SK-N-SH (cell line): ENCODE results near the gene NOXA1. TPM values are rescaled to one million over a fixed set of nuclear protein-coding genes. Genes with fewer than 3 reads are reported as not detected.

Source experiments
- CTCF ChIA-PET: fragments of 300-600, 350-600 bp; formaldehyde crosslinking; extraction: SDS; loops from one replicate; lab custom pipeline; 2021; lab: Yijun Ruan, JAX
- POLR2A ChIA-PET: fragments of 350-600 bp; sonication (Branson Sonifier 250); formaldehyde crosslinking; extraction: SDS; loops from one replicate; lab custom pipeline; 2020; ENCODE audit warnings: antibody characterized with exemption, inconsistent platforms; lab: Yijun Ruan, JAX
- DNase-seq: peaks from one replicate; pipeline ENCODE4 v3.0.0; 2012
- H2AFZ ChIP-seq: fragments of 200-600 bp; sonication (generic); 2 replicates; pipeline ENCODE4 v1.8.1; 2016; ENCODE audit warnings: antibody characterized with exemption, mild to moderate bottlenecking, low read depth
- H3F3A ChIP-seq: fragments of 200-600 bp; sonication (generic); replicated peaks from 2 replicates; pipeline ENCODE3; 2016; ENCODE audit warnings: antibody characterized with exemption, mild to moderate bottlenecking; ENCODE audit not compliant: insufficient read depth
- H3K27ac ChIP-seq, 2 experiments: fragments of 200-500 bp in 1 of 2; fragments of 200-600 bp in 1 of 2; sonication (Bioruptor generic) in 1 of 2; sonication (generic), shearing (Covaris generic) in 1 of 2; 2 replicates each; pipeline versions ENCODE4 v1.5.1 to v1.6.1; 2014 to 2016; ENCODE audit warnings: low read depth in 2 of 2, inconsistent platforms in 1 of 2, low read length in 1 of 2, mild to moderate bottlenecking in 1 of 2, mixed read lengths in 1 of 2
- H3K27me3 ChIP-seq: fragments of 200-600 bp; sonication (generic), shearing (Covaris generic); 2 replicates; pipeline ENCODE4 v1.6.1; 2016; ENCODE audit warnings: mixed run types; ENCODE audit not compliant: insufficient read depth
- H3K36me3 ChIP-seq, 2 experiments: fragments of 200-500 bp in 1 of 2; fragments of 200-600 bp in 1 of 2; sonication (Bioruptor generic) in 1 of 2; sonication (generic) in 1 of 2; replicated peaks in 1 of 2; 2 replicates each; pipeline versions ENCODE3 to v1.5.1; 2014 to 2016; ENCODE audit warnings: low read length in 1 of 2, mild to moderate bottlenecking in 1 of 2; ENCODE audit not compliant: insufficient read depth in 2 of 2, control insufficient read depth in 1 of 2
- H3K4me1 ChIP-seq, 2 experiments: fragments of 200-500 bp in 1 of 2; fragments of 200-600 bp in 1 of 2; sonication (Bioruptor generic) in 1 of 2; sonication (generic), shearing (Covaris generic) in 1 of 2; 2 replicates each; pipeline versions ENCODE4 v1.5.1 to v1.6.1; 2014 to 2016; ENCODE audit warnings: low read depth in 1 of 2, low read length in 1 of 2, mixed run types in 1 of 2; ENCODE audit not compliant: insufficient read depth in 2 of 2, control insufficient read depth in 1 of 2
- H3K4me2 ChIP-seq: fragments of 200-600 bp; sonication (generic), shearing (Covaris generic); 2 replicates; pipeline ENCODE4 v1.6.1; 2017; ENCODE audit warnings: mixed run types
- H3K4me3 ChIP-seq, 2 experiments: fragments of 200-500 bp in 1 of 2; fragments of 200-600 bp in 1 of 2; sonication (Bioruptor generic) in 1 of 2; sonication (generic), shearing (Covaris generic) in 1 of 2; 2 replicates each; pipeline versions ENCODE4 v1.5.1 to v1.8.1; 2014 to 2016; ENCODE audit warnings: low read depth in 2 of 2, inconsistent platforms in 1 of 2, low read length in 1 of 2, mild to moderate bottlenecking in 1 of 2, mixed read lengths in 1 of 2, moderate library complexity in 1 of 2
- H3K79me2 ChIP-seq: fragments of 200-600 bp; sonication (generic); 2 replicates; pipeline ENCODE4 v1.8.1; 2017; ENCODE audit warnings: mild to moderate bottlenecking; ENCODE audit not compliant: insufficient read depth
- H3K9ac ChIP-seq: fragments of 200-600 bp; sonication (generic); 2 replicates; pipeline ENCODE4 v1.6.1; 2017; ENCODE audit warnings: mixed run types
- H3K9me2 ChIP-seq: fragments of 200-600 bp; sonication (generic); 2 replicates; pipeline ENCODE4 v1.6.1; 2017; ENCODE audit warnings: mixed run types
- H3K9me3 ChIP-seq: fragments of 200-600 bp; sonication (generic); 2 replicates; pipeline ENCODE4 v1.6.1; 2017; ENCODE audit warnings: mixed run types, mild to moderate bottlenecking, moderate library complexity
- H4K20me1 ChIP-seq: fragments of 200-600 bp; sonication (generic); 2 replicates; pipeline ENCODE4 v1.6.1; 2017; ENCODE audit warnings: mild to moderate bottlenecking, mixed run types; ENCODE audit not compliant: insufficient read depth
- CHD2 ChIP-seq: fragments of 150-350 bp; IDR thresholded peaks from 2 replicates; pipeline ENCODE4 v1.6.1; 2018; ENCODE audit warnings: low read length; ENCODE audit not compliant: partially characterized antibody
- EP300 ChIP-seq, 2 experiments: IDR thresholded peaks; 2 replicates each; pipeline versions ENCODE4 v1.4.0 to v1.6.1; 2012; ENCODE audit warnings: borderline replicate concordance in 1 of 2, low read depth in 1 of 2, low read length in 1 of 2
- EZH2phosphoT487 ChIP-seq: fragments of 200-600 bp; sonication (generic); IDR thresholded peaks from 2 replicates; pipeline ENCODE4 v1.6.1; 2017; ENCODE audit warnings: low read depth, mixed run types, mild to moderate bottlenecking, antibody characterized with exemption, moderate library complexity, borderline replicate concordance
- FOXM1 ChIP-seq: IDR thresholded peaks from 2 replicates; pipeline ENCODE4 v1.4.0; 2012; ENCODE audit warnings: low read depth, mild to moderate bottlenecking
- GATA2 ChIP-seq: sonication (generic); formaldehyde crosslinking; IDR thresholded peaks from 2 replicates; pipeline ENCODE4 v1.5.0; 2020; ENCODE audit warnings: mild to moderate bottlenecking, missing genetic modification reagents
- JUND ChIP-seq: IDR thresholded peaks from 2 replicates; pipeline ENCODE4 v1.4.0; 2012
- MEF2A ChIP-seq: IDR thresholded peaks from 2 replicates; pipeline ENCODE4 v1.4.0; 2012; ENCODE audit warnings: low read depth, borderline replicate concordance
- NFIC ChIP-seq: IDR thresholded peaks from 2 replicates; pipeline ENCODE4 v1.4.0; 2012; ENCODE audit warnings: borderline replicate concordance
- PBX3 ChIP-seq: IDR thresholded peaks from 2 replicates; pipeline ENCODE4; 2012
- POLR2AphosphoS5 ChIP-seq: IDR thresholded peaks from 2 replicates; pipeline ENCODE4 v1.6.1; 2012; ENCODE audit warnings: low read depth, low read length
- RAD21 ChIP-seq: IDR thresholded peaks from 2 replicates; pipeline ENCODE4 v1.6.1; 2012; ENCODE audit warnings: mild to moderate bottlenecking, low read length
- RFX5 ChIP-seq: IDR thresholded peaks from 2 replicates; pipeline ENCODE4 v1.6.1; 2012; ENCODE audit warnings: mild to moderate bottlenecking, improper control_type of control experiment, low read length
- RXRA ChIP-seq: IDR thresholded peaks from 2 replicates; pipeline ENCODE4 v1.4.0; 2012; ENCODE audit warnings: low read depth, mild to moderate bottlenecking, borderline replicate concordance
- TAF1 ChIP-seq: IDR thresholded peaks from 2 replicates; pipeline ENCODE4 v1.6.1; 2012; ENCODE audit warnings: low read depth, mild to moderate bottlenecking, low read length, moderate library complexity, borderline replicate concordance
- TEAD4 ChIP-seq: IDR thresholded peaks from 2 replicates; pipeline ENCODE4 v1.4.0; 2012; ENCODE audit warnings: mild to moderate bottlenecking, borderline replicate concordance; ENCODE audit not compliant: insufficient read depth
- USF1 ChIP-seq: IDR thresholded peaks from 2 replicates; pipeline ENCODE4 v1.4.0; 2012; ENCODE audit warnings: low read depth, borderline replicate concordance
- WGBS: methylation state at CpG from one replicate; pipeline ENCODE4 v1.1.6; 2017; ENCODE audit warnings: low lambda C conversion rate; 5-methylcytosine and 5-hydroxymethylcytosine counted together
- polyA plus RNA-seq, 3 experiments: library from polyadenylated mRNA; depleted of rRNA; stranded (reverse); fragments of >200 nt; gene quantifications; 2 replicates each; pipeline ENCODE4 v1.2.3, GENCODE V29; 2012
- TF ChIP-seq, protein P1 (sequence below): IDR thresholded peaks from 2 replicates; pipeline ENCODE4 v1.4.0; 2012; ENCODE audit warnings: low read depth
- TF ChIP-seq, protein P2 (sequence below): IDR thresholded peaks from 2 replicates; pipeline ENCODE4 v1.6.1; 2012; ENCODE audit warnings: mild to moderate bottlenecking, low read depth, low read length, moderate library complexity

NOXA1 gene
- polyA plus RNA-seq, 1 of the 3 experiments (the other 2 are of a cell fraction) = 0.39 TPM

DNA sequence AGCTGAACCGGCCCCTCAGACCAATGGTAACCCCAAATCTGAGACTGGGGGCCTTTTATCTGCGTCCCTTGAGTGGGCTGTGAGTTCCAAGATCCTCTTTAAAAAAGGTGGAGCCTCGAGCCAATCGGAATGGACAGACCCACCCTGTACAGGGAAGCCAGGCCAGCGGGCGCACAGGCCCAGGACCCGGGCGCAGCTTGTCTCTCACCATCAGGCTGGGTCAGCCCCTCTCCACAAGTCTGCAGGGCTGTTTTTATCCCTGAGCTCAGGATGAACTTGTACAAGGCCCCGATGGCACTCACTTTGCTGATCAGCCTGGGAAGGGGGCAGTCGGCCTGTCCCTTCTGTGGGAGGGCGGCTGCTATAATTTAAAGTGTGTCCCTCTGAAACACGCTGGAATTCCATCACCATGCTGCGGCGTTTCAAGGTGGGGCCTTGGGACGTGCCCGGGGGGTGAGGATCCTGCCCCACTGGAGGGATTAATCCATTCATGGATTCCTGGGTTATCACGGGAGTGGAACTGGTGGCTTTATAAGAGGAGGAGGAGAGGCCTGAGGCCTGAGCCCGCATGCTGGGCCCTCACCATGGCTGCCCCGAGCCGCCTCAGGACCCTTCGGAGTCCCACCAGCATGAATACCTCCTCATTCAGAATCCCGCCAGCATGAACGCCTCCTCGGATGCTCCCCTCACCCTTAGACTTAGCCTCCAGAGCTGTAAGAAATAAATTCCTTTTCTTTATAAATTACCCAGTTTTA lies 14.4 kb upstream of the NOXA1 start:
- POLR2A ChIA-PET = no interaction called here
- no peak for TF ChIP-seq TEAD4
- no peak for TF ChIP-seq JUND
- TF ChIP-seq NFIC = no peak
- no peak for TF ChIP-seq EP300 (IDR thresholded peaks at IDR 0.05; ENCODE audit: borderline replicate concordance in 1 of 2, low read depth in 1 of 2, low read length in 1 of 2)
- TF ChIP-seq RXRA = no peak
- no peak for TF ChIP-seq GATA2 (CRISPR knock-in tag)
- TF ChIP-seq RFX5 = no peak
- no peak for TF ChIP-seq RAD21
- TF ChIP-seq, protein P1, sequence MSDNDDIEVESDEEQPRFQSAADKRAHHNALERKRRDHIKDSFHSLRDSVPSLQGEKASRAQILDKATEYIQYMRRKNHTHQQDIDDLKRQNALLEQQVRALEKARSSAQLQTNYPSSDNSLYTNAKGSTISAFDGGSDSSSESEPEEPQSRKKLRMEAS = no peak

GRCh38 chr9:137409515-137409914 lies 13.7 kb upstream of the NOXA1 start:
- 0 out of 2 replicates have a peak, but pooled peaks cover 4% of the 10 kb centered on the region for H4K20me1 ChIP-seq
- peaks cover 15% of the 10 kb centered on the region for H3F3A ChIP-seq
- H3K4me3 ChIP-seq = no peak overlapping the region
- ChIA-PET CTCF (interaction anchor here (1.0 to 2.2 kb wide), 5 partner anchors 14 to 173 kb away, joined by 3 to 13 read pairs (median 4); partner anchors contain the start of genes EXD3, NOXA1 and NRARP), POLR2A (no interaction called here)
- H3K4me2 ChIP-seq = no peak overlapping the region
- H3K9me2 ChIP-seq = no peaks in the 10 kb centered on the region
- H3K27me3 ChIP-seq = no peaks in the 10 kb centered on the region
- peaks cover 10% of the 10 kb centered on the region; the same call in 1 of the 2 replicates for H3K79me2 ChIP-seq
- no peak overlapping the region for H3K9ac ChIP-seq
- peaks cover 7 to 25% of the 10 kb centered on the region in 2 experiments; a peak in 3 of 4 replicates for H3K4me1 ChIP-seq
- no peak for DNase-seq
- H3K36me3 ChIP-seq = no peaks in the 10 kb centered on the region
- no peaks in the 10 kb centered on the region for H3K9me3 ChIP-seq
- WGBS = 91% methylated on average over 10 of the region's 11 CpGs
- no peak overlapping the region for H3K27ac ChIP-seq
- H2AFZ ChIP-seq = no peak overlapping the region
- TF ChIP-seq, protein P1 = no peak
- no peak for TF ChIP-seq USF1
- no peak for TF ChIP-seq CHD2
- no peak for TF ChIP-seq FOXM1
- no peak for TF ChIP-seq NFIC
- TF ChIP-seq TAF1 = no peak
- no peak for TF ChIP-seq POLR2AphosphoS5
- TF ChIP-seq EP300 (IDR thresholded peaks at IDR 0.05; ENCODE audit: borderline replicate concordance in 1 of 2, low read depth in 1 of 2, low read length in 1 of 2) = no peak
- TF ChIP-seq MEF2A = no peak
- TF ChIP-seq PBX3 = no peak
- TF ChIP-seq, protein P2, sequence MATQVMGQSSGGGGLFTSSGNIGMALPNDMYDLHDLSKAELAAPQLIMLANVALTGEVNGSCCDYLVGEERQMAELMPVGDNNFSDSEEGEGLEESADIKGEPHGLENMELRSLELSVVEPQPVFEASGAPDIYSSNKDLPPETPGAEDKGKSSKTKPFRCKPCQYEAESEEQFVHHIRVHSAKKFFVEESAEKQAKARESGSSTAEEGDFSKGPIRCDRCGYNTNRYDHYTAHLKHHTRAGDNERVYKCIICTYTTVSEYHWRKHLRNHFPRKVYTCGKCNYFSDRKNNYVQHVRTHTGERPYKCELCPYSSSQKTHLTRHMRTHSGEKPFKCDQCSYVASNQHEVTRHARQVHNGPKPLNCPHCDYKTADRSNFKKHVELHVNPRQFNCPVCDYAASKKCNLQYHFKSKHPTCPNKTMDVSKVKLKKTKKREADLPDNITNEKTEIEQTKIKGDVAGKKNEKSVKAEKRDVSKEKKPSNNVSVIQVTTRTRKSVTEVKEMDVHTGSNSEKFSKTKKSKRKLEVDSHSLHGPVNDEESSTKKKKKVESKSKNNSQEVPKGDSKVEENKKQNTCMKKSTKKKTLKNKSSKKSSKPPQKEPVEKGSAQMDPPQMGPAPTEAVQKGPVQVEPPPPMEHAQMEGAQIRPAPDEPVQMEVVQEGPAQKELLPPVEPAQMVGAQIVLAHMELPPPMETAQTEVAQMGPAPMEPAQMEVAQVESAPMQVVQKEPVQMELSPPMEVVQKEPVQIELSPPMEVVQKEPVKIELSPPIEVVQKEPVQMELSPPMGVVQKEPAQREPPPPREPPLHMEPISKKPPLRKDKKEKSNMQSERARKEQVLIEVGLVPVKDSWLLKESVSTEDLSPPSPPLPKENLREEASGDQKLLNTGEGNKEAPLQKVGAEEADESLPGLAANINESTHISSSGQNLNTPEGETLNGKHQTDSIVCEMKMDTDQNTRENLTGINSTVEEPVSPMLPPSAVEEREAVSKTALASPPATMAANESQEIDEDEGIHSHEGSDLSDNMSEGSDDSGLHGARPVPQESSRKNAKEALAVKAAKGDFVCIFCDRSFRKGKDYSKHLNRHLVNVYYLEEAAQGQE = no peak
- TF ChIP-seq EZH2phosphoT487 = no peak

More for the DNA sequence above, 14.4 kb upstream of the NOXA1 start:
- H3K79me2 ChIP-seq = peaks cover 7% of the 10 kb centered on the region; the same call in 1 of the 2 replicates
- CTCF ChIA-PET = interaction anchor here (1.3 to 2.2 kb wide), 6 partner anchors 14 to 172 kb away, joined by 3 to 13 read pairs (median 5); partner anchors contain the start of genes EXD3, NOXA1, NRARP and TOR4A
- no peak overlapping the region for H3K4me3 ChIP-seq
- H3K9me3 ChIP-seq = no peaks in the 10 kb centered on the region
- H3F3A ChIP-seq = peaks cover 12% of the 10 kb centered on the region
- no peak overlapping the region for H3K27ac ChIP-seq
- H3K4me1 ChIP-seq = peaks cover 7 to 25% of the 10 kb centered on the region in 2 experiments; a peak in 3 of 4 replicates
- H3K4me2 ChIP-seq = no peak overlapping the region
- no peak for DNase-seq
- H3K36me3 ChIP-seq = no peaks in the 10 kb centered on the region
- 0 out of 2 replicates have a peak, but pooled peaks cover 4% of the 10 kb centered on the region for H4K20me1 ChIP-seq
- WGBS = 98% methylated on average over 12 of the region's 24 CpGs
- H3K27me3 ChIP-seq = no peaks in the 10 kb centered on the region
- H2AFZ ChIP-seq = no peak overlapping the region
- H3K9me2 ChIP-seq = no peaks in the 10 kb centered on the region
- no peak overlapping the region for H3K9ac ChIP-seq
